ENCODE data around the gene TMEM132E.

The TMEM132E gene

DNA sequence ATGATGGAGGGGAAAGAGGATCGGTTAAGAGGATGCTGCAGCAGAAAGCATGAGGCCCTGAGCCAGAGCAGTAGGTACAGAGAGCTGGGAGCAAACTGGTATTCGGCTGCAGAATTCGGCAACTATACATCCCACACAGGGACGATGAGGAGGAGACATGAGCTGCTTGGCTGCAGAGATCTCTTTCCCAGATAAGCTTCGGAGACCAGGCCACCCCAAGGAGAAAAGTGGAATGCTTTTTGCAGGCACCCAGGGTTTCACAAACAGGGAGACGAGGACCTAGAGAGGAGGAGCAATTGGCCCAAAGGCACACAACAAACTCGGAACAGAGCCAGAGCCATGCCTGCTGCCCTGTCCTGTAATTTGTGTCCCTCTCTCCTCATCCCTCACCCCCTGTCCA lies 62.0 kb downstream of the TMEM132E start:
- ChIA-PET POLR2A (no interaction called here), CTCF (interaction anchor here (4.1 to 9.3 kb wide), 2 partner anchors 56 to 98 kb away, joined by 18 to 73 read pairs; no protein-coding TSS in a partner anchor)
- peaks cover 17% of the 10 kb centered on the region for H3K4me1 ChIP-seq (ENCODE audit: control insufficient read depth, insufficient read depth, low read length)
- no peak overlapping the region for H3K27ac ChIP-seq (ENCODE audit: extremely low read depth, low read depth, low read length)
- no peaks in the 10 kb centered on the region for H3K9me3 ChIP-seq (ENCODE audit: control insufficient read depth, insufficient read depth, low read depth, low read length)
- peaks cover 0 to 1% of the 10 kb centered on the region in 2 experiments; a peak in 1 of 3 replicates for H3K36me3 ChIP-seq (ENCODE audit: control insufficient read depth in 2 of 2, insufficient read depth in 1 of 2, low read length in 2 of 2)
- TF ChIP-seq FEZF1 (tag by site-specific recombination; IDR thresholded peaks at IDR 0.05) (no peak), ZNF202 (tag by site-specific recombination; IDR thresholded peaks at IDR 0.05; ENCODE audit: borderline replicate concordance) (no peak), SP7 (tag by site-specific recombination; IDR thresholded peaks at IDR 0.05) (no peak), ZNF274 (IDR thresholded peaks at IDR 0.05; ENCODE audit: low read length) (no peak), ZNF274 (tag by site-specific recombination; IDR thresholded peaks at IDR 0.05; ENCODE audit: borderline replicate concordance) (no peak), SCRT1 (tag by site-specific recombination; IDR thresholded peaks at IDR 0.05; ENCODE audit: borderline replicate concordance) (no peak), ZNF140 (tag by site-specific recombination; IDR thresholded peaks at IDR 0.05) (no peak), KLF10 (tag by site-specific recombination; IDR thresholded peaks at IDR 0.05) (no peak), MYNN (tag by site-specific recombination; IDR thresholded peaks at IDR 0.05; ENCODE audit: borderline replicate concordance) (no peak), ZNF350 (tag by site-specific recombination; IDR thresholded peaks at IDR 0.05) (no peak), ZSCAN16 (tag by site-specific recombination; IDR thresholded peaks at IDR 0.05) (no peak), ZNF157 (tag by site-specific recombination; IDR thresholded peaks at IDR 0.05) (no peak), ZBTB7A (tag by site-specific recombination; IDR thresholded peaks at IDR 0.05; ENCODE audit: low read depth) (no peak), HOXC10 (CRISPR knock-in tag; IDR thresholded peaks at IDR 0.05) (no peak), SP2 (tag by site-specific recombination; IDR thresholded peaks at IDR 0.05) (no peak), ZNF292 (tag by site-specific recombination; IDR thresholded peaks at IDR 0.05; ENCODE audit: borderline replicate concordance, low read depth) (no peak)
- TF ChIP-seq, protein P1, sequence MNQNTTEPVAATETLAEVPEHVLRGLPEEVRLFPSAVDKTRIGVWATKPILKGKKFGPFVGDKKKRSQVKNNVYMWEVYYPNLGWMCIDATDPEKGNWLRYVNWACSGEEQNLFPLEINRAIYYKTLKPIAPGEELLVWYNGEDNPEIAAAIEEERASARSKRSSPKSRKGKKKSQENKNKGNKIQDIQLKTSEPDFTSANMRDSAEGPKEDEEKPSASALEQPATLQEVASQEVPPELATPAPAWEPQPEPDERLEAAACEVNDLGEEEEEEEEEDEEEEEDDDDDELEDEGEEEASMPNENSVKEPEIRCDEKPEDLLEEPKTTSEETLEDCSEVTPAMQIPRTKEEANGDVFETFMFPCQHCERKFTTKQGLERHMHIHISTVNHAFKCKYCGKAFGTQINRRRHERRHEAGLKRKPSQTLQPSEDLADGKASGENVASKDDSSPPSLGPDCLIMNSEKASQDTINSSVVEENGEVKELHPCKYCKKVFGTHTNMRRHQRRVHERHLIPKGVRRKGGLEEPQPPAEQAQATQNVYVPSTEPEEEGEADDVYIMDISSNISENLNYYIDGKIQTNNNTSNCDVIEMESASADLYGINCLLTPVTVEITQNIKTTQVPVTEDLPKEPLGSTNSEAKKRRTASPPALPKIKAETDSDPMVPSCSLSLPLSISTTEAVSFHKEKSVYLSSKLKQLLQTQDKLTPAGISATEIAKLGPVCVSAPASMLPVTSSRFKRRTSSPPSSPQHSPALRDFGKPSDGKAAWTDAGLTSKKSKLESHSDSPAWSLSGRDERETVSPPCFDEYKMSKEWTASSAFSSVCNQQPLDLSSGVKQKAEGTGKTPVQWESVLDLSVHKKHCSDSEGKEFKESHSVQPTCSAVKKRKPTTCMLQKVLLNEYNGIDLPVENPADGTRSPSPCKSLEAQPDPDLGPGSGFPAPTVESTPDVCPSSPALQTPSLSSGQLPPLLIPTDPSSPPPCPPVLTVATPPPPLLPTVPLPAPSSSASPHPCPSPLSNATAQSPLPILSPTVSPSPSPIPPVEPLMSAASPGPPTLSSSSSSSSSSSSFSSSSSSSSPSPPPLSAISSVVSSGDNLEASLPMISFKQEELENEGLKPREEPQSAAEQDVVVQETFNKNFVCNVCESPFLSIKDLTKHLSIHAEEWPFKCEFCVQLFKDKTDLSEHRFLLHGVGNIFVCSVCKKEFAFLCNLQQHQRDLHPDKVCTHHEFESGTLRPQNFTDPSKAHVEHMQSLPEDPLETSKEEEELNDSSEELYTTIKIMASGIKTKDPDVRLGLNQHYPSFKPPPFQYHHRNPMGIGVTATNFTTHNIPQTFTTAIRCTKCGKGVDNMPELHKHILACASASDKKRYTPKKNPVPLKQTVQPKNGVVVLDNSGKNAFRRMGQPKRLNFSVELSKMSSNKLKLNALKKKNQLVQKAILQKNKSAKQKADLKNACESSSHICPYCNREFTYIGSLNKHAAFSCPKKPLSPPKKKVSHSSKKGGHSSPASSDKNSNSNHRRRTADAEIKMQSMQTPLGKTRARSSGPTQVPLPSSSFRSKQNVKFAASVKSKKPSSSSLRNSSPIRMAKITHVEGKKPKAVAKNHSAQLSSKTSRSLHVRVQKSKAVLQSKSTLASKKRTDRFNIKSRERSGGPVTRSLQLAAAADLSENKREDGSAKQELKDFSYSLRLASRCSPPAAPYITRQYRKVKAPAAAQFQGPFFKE (tag by site-specific recombination; IDR thresholded peaks at IDR 0.05; ENCODE audit: borderline replicate concordance), result no peak
- TF ChIP-seq, protein P2, sequence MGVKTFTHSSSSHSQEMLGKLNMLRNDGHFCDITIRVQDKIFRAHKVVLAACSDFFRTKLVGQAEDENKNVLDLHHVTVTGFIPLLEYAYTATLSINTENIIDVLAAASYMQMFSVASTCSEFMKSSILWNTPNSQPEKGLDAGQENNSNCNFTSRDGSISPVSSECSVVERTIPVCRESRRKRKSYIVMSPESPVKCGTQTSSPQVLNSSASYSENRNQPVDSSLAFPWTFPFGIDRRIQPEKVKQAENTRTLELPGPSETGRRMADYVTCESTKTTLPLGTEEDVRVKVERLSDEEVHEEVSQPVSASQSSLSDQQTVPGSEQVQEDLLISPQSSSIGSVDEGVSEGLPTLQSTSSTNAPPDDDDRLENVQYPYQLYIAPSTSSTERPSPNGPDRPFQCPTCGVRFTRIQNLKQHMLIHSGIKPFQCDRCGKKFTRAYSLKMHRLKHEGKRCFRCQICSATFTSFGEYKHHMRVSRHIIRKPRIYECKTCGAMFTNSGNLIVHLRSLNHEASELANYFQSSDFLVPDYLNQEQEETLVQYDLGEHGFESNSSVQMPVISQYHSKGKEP (tag by site-specific recombination; IDR thresholded peaks at IDR 0.05), result no peak
- TF ChIP-seq, protein P3, sequence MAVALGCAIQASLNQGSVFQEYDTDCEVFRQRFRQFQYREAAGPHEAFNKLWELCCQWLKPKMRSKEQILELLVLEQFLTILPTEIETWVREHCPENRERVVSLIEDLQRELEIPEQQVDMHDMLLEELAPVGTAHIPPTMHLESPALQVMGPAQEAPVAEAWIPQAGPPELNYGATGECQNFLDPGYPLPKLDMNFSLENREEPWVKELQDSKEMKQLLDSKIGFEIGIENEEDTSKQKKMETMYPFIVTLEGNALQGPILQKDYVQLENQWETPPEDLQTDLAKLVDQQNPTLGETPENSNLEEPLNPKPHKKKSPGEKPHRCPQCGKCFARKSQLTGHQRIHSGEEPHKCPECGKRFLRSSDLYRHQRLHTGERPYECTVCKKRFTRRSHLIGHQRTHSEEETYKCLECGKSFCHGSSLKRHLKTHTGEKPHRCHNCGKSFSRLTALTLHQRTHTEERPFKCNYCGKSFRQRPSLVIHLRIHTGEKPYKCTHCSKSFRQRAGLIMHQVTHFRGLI (tag by site-specific recombination; IDR thresholded peaks at IDR 0.05), result no peak
- TF ChIP-seq, protein P4, sequence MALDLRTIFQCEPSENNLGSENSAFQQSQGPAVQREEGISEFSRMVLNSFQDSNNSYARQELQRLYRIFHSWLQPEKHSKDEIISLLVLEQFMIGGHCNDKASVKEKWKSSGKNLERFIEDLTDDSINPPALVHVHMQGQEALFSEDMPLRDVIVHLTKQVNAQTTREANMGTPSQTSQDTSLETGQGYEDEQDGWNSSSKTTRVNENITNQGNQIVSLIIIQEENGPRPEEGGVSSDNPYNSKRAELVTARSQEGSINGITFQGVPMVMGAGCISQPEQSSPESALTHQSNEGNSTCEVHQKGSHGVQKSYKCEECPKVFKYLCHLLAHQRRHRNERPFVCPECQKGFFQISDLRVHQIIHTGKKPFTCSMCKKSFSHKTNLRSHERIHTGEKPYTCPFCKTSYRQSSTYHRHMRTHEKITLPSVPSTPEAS (tag by site-specific recombination; IDR thresholded peaks at IDR 0.05), result no peak
- TF ChIP-seq, protein P5, sequence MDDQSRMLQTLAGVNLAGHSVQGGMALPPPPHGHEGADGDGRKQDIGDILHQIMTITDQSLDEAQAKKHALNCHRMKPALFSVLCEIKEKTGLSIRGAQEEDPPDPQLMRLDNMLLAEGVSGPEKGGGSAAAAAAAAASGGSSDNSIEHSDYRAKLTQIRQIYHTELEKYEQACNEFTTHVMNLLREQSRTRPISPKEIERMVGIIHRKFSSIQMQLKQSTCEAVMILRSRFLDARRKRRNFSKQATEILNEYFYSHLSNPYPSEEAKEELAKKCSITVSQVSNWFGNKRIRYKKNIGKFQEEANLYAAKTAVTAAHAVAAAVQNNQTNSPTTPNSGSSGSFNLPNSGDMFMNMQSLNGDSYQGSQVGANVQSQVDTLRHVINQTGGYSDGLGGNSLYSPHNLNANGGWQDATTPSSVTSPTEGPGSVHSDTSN (CRISPR knock-in tag; IDR thresholded peaks at IDR 0.05), result no peak
- H3K4me3 ChIP-seq (ENCODE audit: low read depth, low read length), result no peak overlapping the region

All from HEK293 (cell line).